Islet of Langerhans (tissue), 1 donor: ENCODE measurements around the gene TMEM208.

Experiments used
- FAIRE-seq: peaks from one replicate; lab custom pipeline; 2011; peaks lifted over from hg19 to GRCh38; lab: Jason Lieb, UNC

TMEM208 gene

GRCh38 chr16:67226804-67227566, at the start of gene TMEM208:
TMEM208 (plus strand) TSS chr16:67227130; CDS start chr16:67227219, 89 bp downstream.
- FAIRE-seq = peak; percentile 84

GRCh38 chr16:67177743-67178699, 48.9 kb upstream of the TMEM208 start:
- FAIRE-seq = no peak

GRCh38 chr16:67179421-67180080, 47.4 kb upstream of the TMEM208 start:
- FAIRE-seq = no peak

- FAIRE-seq = no peak
These were observed 46.8 kb upstream of the TMEM208 start for GRCh38 chr16:67180166-67180565.

GRCh38 chr16:67181346-67181745, 45.6 kb upstream of the TMEM208 start:
- no peak for FAIRE-seq

- no peak for FAIRE-seq
These were observed 44.6 kb upstream of the TMEM208 start for GRCh38 chr16:67182288-67182687.

- FAIRE-seq = no peak
These were observed 43.7 kb upstream of the TMEM208 start for GRCh38 chr16:67183284-67183626.

- FAIRE-seq = peak; percentile 49
These were observed 43.1 kb upstream of the TMEM208 start, which contains the start of gene MATCAP1 for GRCh38 chr16:67183627-67184452. MATCAP1 (minus strand) TSS chr16:67183963; CDS start chr16:67180610, 3,353 bp downstream.

GRCh38 chr16:67184453-67184994, 42.4 kb upstream of the TMEM208 start:
- FAIRE-seq = no peak

GRCh38 chr16:67184995-67185650, 41.8 kb upstream of the TMEM208 start:
- FAIRE-seq = no peak

- FAIRE-seq = no peak
These were observed 41.2 kb upstream of the TMEM208 start for GRCh38 chr16:67185651-67186134.

GRCh38 chr16:67186550-67186950, 40.4 kb upstream of the TMEM208 start:
- no peak for FAIRE-seq

GRCh38 chr16:67187175-67187890, 39.6 kb upstream of the TMEM208 start:
- FAIRE-seq = no peak

- FAIRE-seq = no peak
These were observed 38.6 kb upstream of the TMEM208 start for GRCh38 chr16:67188323-67188722.

- no peak for FAIRE-seq
These were observed 38.1 kb upstream of the TMEM208 start for GRCh38 chr16:67188798-67189197.

- FAIRE-seq = no peak
These were observed 36.9 kb upstream of the TMEM208 start, which contains the start of gene EXOC3L1 for GRCh38 chr16:67190041-67190440. EXOC3L1 (minus strand) TSS chr16:67190136; CDS start chr16:67189676, 460 bp downstream.

GRCh38 chr16:67190448-67191399, 36.2 kb upstream of the TMEM208 start:
- no peak for FAIRE-seq

GRCh38 chr16:67191411-67191994, 35.4 kb upstream of the TMEM208 start:
- FAIRE-seq = no peak
